WTC11 (cell line): ENCODE measurements around the gene MFNG. TPM values are rescaled to one million over a fixed set of nuclear protein-coding genes. Genes with fewer than 3 reads are reported as not detected.

Experiments used
- EMX1 ChIP-seq: fragments of 250-450 bp; sonication (Bioruptor Pico); IDR thresholded peaks from 2 replicates; pipeline ENCODE4 v1.8.0; 2021; ENCODE audit warnings: mild to moderate bottlenecking
- FOXP1 ChIP-seq: sonication (generic); formaldehyde crosslinking; IDR thresholded peaks from 2 replicates; pipeline ENCODE4 v1.8.0; 2022; ENCODE audit warnings: missing genetic modification reagents, mild to moderate bottlenecking, moderate library complexity, borderline replicate concordance
- GTF2I ChIP-seq: fragments of 250-450 bp; sonication (Bioruptor Pico); conservative IDR thresholded peaks from 2 replicates; pipeline ENCODE4 v1.4.0; 2021; ENCODE audit warnings: mild to moderate bottlenecking
- NR1H2 ChIP-seq: sonication (generic); formaldehyde crosslinking; IDR thresholded peaks from 2 replicates; pipeline ENCODE4 v1.9.0; 2021; ENCODE audit warnings: mild to moderate bottlenecking, moderate library complexity, missing genetic modification reagents
- NR2C2 ChIP-seq: sonication (generic); formaldehyde crosslinking; IDR thresholded peaks from 2 replicates; pipeline ENCODE4 v1.8.0; 2022; ENCODE audit warnings: mild to moderate bottlenecking, missing genetic modification reagents
- OVOL2 ChIP-seq: fragments of 250-450 bp; sonication (Bioruptor Pico); IDR thresholded peaks from 2 replicates; pipeline ENCODE4 v1.9.0; 2021; ENCODE audit warnings: mild to moderate bottlenecking, borderline replicate concordance
- RORB ChIP-seq: fragments of 250-450 bp; sonication (Bioruptor Pico); IDR thresholded peaks from 2 replicates; pipeline ENCODE4 v1.9.0; 2021; ENCODE audit warnings: mild to moderate bottlenecking
- SMAD4 ChIP-seq: sonication (generic); formaldehyde crosslinking; IDR thresholded peaks from 2 replicates; pipeline ENCODE4 v1.8.0; 2022; ENCODE audit warnings: mild to moderate bottlenecking, missing genetic modification reagents
- ZBTB21 ChIP-seq: sonication (generic); formaldehyde crosslinking; IDR thresholded peaks from 2 replicates; pipeline ENCODE4 v1.8.1; 2023; ENCODE audit warnings: mild to moderate bottlenecking, missing genetic modification reagents, borderline replicate concordance
- ZNF232 ChIP-seq: sonication (generic); formaldehyde crosslinking; IDR thresholded peaks from 2 replicates; pipeline ENCODE4 v1.8.0; 2022; ENCODE audit warnings: mild to moderate bottlenecking, missing genetic modification reagents
- ZNF317 ChIP-seq: sonication (generic); formaldehyde crosslinking; IDR thresholded peaks from 2 replicates; pipeline ENCODE4 v1.8.1; 2023; ENCODE audit warnings: low read depth, mild to moderate bottlenecking, moderate library complexity, missing genetic modification reagents, borderline replicate concordance
- ZNF416 ChIP-seq: fragments of 250-450 bp; sonication (Bioruptor Pico); IDR thresholded peaks from 2 replicates; pipeline ENCODE4 v1.9.0; 2021; ENCODE audit warnings: mild to moderate bottlenecking, inconsistent platforms
- total RNA-seq: library from RNA; stranded (reverse); gene quantifications from 3 replicates; pipeline ENCODE4 v1.2.3, GENCODE V29; 2021
- TF ChIP-seq, protein P1 (sequence below): fragments of 250-450 bp; sonication (Bioruptor Pico); IDR thresholded peaks from 2 replicates; pipeline ENCODE4 v2.1.2; 2022; ENCODE audit warnings: mild to moderate bottlenecking, moderate library complexity
- TF ChIP-seq, protein P2 (sequence below): sonication (generic); formaldehyde crosslinking; IDR thresholded peaks from 2 replicates; pipeline ENCODE4 v1.8.0; 2023; ENCODE audit warnings: mild to moderate bottlenecking, missing genetic modification reagents
- TF ChIP-seq, protein P3 (sequence below): sonication (generic); formaldehyde crosslinking; IDR thresholded peaks from 2 replicates; pipeline ENCODE4 v1.8.1; 2023; ENCODE audit warnings: mild to moderate bottlenecking, missing genetic modification reagents, borderline replicate concordance
- TF ChIP-seq, protein P4 (sequence below): sonication (generic); formaldehyde crosslinking; IDR thresholded peaks from 2 replicates; pipeline ENCODE4 v1.8.0; 2022; ENCODE audit warnings: mild to moderate bottlenecking, missing genetic modification reagents
- TF ChIP-seq, protein P5 (sequence below): sonication (generic); formaldehyde crosslinking; IDR thresholded peaks from 2 replicates; pipeline ENCODE4 v1.8.0; 2023; ENCODE audit warnings: missing genetic modification reagents, mild to moderate bottlenecking, borderline replicate concordance
- TF ChIP-seq, protein P6 (sequence below): sonication (generic); formaldehyde crosslinking; IDR thresholded peaks from 2 replicates; pipeline ENCODE4 v1.8.0; 2022; ENCODE audit warnings: missing genetic modification reagents
- TF ChIP-seq, protein P7 (sequence below): fragments of 250-450 bp; sonication (Bioruptor Pico); conservative IDR thresholded peaks from 2 replicates; pipeline ENCODE4 v1.9.0; 2021; ENCODE audit warnings: mild to moderate bottlenecking

The MFNG gene
- total RNA-seq, 1 experiment from 2014 or later, result 3.2 TPM

DNA sequence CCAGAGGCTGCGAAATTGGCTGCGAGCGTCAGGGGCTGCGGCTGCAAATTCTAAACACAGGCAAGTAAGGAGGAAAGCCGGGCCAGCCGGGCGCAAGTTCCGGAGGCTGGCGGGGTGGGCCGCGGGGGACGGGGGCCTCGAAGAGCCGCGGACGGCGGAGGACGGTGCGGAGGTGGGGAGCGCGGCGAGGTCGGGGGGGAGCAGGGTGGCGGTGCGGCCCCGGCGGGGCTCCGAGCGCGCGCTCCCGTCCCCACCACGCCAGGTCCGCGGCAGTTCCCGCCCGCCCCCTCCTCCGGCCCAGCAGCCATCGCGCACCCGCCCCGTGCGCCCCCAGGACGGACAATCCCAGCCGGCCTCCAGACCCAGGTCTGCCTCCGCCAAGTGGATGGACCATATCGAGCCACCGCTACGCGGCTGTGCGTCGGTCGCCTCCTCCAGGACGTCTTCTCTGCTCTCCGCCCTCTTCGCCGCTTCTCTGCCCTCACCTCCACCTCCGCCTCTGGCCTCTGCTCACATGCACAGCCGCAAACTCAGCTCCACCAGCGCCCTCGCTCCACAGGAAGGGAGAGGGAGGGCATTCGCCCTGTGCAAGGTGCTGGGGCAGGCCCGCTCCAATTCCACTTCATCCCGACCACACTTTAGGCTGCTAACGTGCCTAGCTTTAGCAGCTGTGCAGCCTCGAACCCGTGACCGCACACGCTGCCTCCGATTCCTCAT lies 66.1 kb downstream of the MFNG start (continued):
- TF ChIP-seq, protein P1, sequence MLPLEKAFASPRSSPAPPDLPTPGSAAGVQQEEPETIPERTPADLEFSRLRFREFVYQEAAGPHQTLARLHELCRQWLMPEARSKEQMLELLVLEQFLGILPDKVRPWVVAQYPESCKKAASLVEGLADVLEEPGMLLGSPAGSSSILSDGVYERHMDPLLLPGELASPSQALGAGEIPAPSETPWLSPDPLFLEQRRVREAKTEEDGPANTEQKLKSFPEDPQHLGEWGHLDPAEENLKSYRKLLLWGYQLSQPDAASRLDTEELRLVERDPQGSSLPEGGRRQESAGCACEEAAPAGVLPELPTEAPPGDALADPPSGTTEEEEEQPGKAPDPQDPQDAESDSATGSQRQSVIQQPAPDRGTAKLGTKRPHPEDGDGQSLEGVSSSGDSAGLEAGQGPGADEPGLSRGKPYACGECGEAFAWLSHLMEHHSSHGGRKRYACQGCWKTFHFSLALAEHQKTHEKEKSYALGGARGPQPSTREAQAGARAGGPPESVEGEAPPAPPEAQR (CRISPR knock-in tag), result no peak
- TF ChIP-seq, protein P2, sequence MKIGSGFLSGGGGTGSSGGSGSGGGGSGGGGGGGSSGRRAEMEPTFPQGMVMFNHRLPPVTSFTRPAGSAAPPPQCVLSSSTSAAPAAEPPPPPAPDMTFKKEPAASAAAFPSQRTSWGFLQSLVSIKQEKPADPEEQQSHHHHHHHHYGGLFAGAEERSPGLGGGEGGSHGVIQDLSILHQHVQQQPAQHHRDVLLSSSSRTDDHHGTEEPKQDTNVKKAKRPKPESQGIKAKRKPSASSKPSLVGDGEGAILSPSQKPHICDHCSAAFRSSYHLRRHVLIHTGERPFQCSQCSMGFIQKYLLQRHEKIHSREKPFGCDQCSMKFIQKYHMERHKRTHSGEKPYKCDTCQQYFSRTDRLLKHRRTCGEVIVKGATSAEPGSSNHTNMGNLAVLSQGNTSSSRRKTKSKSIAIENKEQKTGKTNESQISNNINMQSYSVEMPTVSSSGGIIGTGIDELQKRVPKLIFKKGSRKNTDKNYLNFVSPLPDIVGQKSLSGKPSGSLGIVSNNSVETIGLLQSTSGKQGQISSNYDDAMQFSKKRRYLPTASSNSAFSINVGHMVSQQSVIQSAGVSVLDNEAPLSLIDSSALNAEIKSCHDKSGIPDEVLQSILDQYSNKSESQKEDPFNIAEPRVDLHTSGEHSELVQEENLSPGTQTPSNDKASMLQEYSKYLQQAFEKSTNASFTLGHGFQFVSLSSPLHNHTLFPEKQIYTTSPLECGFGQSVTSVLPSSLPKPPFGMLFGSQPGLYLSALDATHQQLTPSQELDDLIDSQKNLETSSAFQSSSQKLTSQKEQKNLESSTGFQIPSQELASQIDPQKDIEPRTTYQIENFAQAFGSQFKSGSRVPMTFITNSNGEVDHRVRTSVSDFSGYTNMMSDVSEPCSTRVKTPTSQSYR (CRISPR knock-in tag), result no peak
- TF ChIP-seq NR2C2 (no peak), RORB (CRISPR knock-in tag) (no peak), ZNF416 (CRISPR knock-in tag) (0 out of 2 replicates have a peak, but pooled peaks have one; percentile 21), NR1H2 (no peak), SMAD4 (CRISPR knock-in tag) (no peak), ZNF317 (CRISPR knock-in tag) (no peak), ZNF232 (0 out of 2 replicates have a peak, but pooled peaks have one; percentile 37), EMX1 (CRISPR knock-in tag) (no peak), ZBTB21 (CRISPR knock-in tag) (no peak), FOXP1 (CRISPR knock-in tag) (peak; percentile 59; the same call in 1 of the 2 replicates), OVOL2 (CRISPR knock-in tag) (no peak), GTF2I (CRISPR knock-in tag) (0 out of 2 replicates have a peak, but pooled peaks have one; percentile 53)
- TF ChIP-seq, protein P3, sequence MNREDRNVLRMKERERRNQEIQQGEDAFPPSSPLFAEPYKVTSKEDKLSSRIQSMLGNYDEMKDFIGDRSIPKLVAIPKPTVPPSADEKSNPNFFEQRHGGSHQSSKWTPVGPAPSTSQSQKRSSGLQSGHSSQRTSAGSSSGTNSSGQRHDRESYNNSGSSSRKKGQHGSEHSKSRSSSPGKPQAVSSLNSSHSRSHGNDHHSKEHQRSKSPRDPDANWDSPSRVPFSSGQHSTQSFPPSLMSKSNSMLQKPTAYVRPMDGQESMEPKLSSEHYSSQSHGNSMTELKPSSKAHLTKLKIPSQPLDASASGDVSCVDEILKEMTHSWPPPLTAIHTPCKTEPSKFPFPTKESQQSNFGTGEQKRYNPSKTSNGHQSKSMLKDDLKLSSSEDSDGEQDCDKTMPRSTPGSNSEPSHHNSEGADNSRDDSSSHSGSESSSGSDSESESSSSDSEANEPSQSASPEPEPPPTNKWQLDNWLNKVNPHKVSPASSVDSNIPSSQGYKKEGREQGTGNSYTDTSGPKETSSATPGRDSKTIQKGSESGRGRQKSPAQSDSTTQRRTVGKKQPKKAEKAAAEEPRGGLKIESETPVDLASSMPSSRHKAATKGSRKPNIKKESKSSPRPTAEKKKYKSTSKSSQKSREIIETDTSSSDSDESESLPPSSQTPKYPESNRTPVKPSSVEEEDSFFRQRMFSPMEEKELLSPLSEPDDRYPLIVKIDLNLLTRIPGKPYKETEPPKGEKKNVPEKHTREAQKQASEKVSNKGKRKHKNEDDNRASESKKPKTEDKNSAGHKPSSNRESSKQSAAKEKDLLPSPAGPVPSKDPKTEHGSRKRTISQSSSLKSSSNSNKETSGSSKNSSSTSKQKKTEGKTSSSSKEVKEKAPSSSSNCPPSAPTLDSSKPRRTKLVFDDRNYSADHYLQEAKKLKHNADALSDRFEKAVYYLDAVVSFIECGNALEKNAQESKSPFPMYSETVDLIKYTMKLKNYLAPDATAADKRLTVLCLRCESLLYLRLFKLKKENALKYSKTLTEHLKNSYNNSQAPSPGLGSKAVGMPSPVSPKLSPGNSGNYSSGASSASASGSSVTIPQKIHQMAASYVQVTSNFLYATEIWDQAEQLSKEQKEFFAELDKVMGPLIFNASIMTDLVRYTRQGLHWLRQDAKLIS (CRISPR knock-in tag), result no peak
- TF ChIP-seq, protein P4, sequence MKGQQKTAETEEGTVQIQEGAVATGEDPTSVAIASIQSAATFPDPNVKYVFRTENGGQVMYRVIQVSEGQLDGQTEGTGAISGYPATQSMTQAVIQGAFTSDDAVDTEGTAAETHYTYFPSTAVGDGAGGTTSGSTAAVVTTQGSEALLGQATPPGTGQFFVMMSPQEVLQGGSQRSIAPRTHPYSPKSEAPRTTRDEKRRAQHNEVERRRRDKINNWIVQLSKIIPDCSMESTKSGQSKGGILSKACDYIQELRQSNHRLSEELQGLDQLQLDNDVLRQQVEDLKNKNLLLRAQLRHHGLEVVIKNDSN, result no peak
- TF ChIP-seq, protein P5, sequence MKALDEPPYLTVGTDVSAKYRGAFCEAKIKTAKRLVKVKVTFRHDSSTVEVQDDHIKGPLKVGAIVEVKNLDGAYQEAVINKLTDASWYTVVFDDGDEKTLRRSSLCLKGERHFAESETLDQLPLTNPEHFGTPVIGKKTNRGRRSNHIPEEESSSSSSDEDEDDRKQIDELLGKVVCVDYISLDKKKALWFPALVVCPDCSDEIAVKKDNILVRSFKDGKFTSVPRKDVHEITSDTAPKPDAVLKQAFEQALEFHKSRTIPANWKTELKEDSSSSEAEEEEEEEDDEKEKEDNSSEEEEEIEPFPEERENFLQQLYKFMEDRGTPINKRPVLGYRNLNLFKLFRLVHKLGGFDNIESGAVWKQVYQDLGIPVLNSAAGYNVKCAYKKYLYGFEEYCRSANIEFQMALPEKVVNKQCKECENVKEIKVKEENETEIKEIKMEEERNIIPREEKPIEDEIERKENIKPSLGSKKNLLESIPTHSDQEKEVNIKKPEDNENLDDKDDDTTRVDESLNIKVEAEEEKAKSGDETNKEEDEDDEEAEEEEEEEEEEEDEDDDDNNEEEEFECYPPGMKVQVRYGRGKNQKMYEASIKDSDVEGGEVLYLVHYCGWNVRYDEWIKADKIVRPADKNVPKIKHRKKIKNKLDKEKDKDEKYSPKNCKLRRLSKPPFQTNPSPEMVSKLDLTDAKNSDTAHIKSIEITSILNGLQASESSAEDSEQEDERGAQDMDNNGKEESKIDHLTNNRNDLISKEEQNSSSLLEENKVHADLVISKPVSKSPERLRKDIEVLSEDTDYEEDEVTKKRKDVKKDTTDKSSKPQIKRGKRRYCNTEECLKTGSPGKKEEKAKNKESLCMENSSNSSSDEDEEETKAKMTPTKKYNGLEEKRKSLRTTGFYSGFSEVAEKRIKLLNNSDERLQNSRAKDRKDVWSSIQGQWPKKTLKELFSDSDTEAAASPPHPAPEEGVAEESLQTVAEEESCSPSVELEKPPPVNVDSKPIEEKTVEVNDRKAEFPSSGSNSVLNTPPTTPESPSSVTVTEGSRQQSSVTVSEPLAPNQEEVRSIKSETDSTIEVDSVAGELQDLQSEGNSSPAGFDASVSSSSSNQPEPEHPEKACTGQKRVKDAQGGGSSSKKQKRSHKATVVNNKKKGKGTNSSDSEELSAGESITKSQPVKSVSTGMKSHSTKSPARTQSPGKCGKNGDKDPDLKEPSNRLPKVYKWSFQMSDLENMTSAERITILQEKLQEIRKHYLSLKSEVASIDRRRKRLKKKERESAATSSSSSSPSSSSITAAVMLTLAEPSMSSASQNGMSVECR (CRISPR knock-in tag), result no peak
- TF ChIP-seq, protein P6, sequence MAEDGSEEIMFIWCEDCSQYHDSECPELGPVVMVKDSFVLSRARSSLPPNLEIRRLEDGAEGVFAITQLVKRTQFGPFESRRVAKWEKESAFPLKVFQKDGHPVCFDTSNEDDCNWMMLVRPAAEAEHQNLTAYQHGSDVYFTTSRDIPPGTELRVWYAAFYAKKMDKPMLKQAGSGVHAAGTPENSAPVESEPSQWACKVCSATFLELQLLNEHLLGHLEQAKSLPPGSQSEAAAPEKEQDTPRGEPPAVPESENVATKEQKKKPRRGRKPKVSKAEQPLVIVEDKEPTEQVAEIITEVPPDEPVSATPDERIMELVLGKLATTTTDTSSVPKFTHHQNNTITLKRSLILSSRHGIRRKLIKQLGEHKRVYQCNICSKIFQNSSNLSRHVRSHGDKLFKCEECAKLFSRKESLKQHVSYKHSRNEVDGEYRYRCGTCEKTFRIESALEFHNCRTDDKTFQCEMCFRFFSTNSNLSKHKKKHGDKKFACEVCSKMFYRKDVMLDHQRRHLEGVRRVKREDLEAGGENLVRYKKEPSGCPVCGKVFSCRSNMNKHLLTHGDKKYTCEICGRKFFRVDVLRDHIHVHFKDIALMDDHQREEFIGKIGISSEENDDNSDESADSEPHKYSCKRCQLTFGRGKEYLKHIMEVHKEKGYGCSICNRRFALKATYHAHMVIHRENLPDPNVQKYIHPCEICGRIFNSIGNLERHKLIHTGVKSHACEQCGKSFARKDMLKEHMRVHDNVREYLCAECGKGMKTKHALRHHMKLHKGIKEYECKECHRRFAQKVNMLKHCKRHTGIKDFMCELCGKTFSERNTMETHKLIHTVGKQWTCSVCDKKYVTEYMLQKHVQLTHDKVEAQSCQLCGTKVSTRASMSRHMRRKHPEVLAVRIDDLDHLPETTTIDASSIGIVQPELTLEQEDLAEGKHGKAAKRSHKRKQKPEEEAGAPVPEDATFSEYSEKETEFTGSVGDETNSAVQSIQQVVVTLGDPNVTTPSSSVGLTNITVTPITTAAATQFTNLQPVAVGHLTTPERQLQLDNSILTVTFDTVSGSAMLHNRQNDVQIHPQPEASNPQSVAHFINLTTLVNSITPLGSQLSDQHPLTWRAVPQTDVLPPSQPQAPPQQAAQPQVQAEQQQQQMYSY (CRISPR knock-in tag), result peak; percentile 80
- TF ChIP-seq, protein P7, sequence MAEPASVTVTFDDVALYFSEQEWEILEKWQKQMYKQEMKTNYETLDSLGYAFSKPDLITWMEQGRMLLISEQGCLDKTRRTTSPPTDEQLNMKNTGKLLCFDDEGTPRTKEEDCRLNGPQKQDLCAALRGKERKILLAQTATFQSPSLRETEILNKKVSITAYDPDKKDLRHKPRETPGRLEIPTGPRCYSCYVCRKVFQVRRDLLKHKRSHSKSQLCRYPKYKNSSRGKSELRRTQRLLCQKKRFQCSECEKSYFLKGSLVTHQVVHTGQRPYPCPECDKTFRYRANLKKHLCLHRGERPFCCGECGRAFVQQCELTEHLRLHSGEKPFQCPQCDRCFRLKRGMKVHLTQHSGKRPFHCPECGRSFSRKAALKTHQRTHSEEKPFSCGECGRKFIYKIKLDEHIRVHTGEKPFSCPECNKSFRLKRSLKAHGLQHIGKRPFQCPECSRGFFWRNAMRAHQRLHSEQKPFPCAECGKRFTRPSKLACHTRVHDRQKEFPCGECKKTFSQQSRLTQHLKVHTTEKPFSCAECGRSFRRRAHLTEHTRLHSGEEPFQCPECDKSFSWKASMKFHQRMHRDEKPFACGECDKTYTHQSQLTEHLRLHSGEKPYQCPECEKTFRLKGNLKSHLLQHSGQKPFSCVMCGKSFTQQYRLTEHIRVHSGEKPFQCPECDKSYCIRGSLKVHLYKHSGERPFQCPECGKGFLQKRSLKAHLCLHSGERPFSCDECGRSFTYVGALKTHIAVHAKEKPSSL (CRISPR knock-in tag), result no peak
